Activated CD4-positive, alpha-beta T cell treated with anti-CD3 and anti-CD28 coated beads for 48 hours (primary cell): ENCODE data around the gene TBX4.

Experiments used
- DNase-seq: peaks from one replicate; pipeline ENCODE4 v3.0.0-alpha.2; 2020

Gene TBX4

DNA sequence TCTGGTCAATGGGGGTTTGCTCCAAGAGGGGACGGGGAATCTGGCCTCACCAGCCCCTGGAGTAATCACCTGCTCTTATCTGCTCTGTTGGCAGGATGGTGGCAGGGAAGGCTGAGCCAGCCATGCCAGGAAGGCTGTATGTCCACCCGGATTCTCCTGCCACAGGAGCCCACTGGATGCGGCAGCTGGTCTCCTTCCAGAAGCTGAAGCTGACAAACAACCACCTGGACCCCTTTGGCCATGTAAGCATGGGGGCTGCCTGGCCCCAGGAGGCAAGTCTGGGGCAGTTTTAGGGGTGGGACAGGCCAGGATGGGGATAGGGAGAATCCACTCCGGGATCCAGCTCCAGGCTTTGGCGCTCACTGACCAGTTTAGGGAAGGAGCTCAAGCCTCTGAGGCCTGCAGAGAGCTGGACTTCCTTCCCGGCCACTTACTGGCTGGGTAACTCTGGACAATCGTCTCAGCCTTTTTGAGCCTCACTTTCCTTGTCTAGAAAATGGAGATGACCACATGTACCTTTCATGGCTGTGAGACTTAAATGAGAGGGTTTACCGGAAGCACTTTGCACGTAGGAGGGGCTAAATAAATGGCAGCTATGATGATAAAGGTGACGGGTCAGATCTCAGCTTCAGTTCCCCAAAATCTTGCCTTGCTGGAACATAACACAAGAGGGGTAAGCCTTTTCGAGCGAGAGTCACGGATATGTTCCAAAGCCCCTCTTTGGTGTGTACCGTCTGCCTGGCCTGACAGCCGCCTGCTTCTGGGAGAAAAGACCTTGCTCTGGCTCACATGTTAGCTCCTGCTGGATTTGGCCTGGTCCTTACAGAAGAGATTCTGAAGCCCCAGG, 15.4 kb downstream of the TBX4 start:
- DNase-seq: no peak

DNA sequence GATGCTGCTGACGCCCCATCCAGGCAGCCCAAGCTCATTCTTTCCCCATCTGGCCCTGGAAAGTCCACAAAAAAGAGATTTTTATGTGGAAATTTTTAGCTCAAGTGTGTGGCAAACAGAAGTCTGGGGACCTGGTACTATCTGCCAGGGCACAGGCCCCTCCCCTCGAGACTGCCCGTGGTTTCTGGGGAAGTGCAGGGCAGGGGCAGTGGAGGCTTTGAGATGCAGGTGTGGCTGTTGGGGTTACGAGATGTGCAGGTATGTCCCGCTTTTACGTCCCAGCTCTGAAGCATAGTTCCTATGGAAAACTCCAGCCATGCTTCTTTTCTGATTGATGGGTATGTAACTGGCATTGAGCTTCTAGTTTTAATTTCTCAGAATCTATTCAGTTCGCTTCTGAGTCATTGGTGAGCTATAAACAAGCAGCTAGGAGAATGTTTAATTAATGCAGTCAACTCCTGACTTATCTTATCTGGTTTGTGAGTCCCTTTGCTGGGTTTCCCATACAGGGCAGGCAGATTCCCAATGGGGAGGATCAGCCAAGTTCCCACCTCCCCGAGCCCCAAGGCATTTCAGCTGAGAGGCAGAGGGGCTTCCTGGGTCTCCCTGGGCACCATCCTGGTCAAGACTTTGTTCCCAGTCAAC, 16.2 kb downstream of the TBX4 start:
- no peak for DNase-seq

DNA sequence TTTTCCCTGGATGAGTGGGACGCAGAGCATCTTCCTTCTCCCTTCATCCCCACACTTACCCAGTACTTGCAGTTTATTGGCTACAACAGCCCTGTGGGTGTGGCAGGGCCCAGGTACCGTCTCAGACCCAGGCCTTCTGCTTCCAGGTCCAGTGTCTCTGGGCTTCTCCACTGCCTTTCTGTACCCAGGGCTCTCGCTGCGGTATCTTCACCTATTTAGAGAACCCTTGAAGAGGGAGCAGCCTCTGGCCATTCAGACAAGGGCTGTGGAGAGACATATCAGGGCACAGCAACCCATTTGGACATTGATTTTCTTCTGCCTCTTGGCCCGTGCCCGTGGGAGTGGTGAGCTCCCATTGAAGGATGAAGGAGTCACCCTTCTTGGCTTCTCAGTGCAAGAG, 17.3 kb downstream of the TBX4 start:
- no peak for DNase-seq

DNA sequence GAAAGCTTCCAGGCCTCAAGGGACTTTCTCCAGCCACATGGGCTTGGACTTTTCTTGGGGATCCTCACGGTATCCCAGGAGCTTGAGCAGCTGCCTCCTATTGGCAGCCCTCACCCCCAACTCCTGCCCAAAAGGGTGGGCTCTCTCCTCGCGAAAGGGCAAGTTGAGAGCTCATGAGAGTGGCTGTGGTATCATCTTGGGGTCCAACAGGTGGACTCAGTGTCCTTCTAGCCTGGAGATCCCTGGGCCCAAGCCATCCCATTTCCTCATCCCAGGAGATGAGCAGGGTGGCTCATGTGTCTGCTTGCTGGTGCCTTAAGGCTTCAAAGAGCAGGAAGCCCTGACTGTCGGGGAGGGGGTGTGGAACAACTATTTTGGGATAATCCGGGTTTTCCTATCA, 17.7 kb downstream of the TBX4 start:
- DNase-seq: no peak

DNA sequence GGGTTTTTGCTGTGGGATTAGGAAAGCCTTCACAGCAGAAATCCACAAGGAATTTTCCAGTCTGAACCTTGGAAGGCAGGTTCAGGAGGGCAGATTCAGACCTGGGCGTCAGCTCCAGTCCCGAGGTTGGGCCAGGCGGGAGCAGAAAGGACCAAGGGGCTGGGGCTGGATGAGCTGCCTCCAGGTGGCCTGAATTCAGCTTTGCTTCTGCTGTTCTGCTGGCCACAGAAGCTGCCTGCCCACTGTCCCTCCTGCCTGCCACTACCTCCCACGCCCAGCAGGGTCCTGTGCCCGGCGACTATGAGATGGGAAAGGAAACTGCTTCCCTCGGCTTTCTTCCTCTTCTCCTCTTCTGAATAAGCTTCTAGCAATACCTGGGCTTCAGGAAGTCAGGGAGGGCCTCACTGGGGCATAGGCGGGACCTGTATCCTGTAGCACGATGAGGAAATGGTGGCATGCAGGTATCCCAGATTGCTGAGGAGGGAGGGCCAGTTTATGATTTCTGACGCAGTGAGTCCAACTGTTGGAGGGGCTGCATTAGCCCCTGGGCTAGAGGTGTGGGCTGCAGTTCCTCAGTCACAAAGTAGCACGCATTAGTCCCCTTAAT, 18.4 kb downstream of the TBX4 start:
- DNase-seq: no peak

DNA sequence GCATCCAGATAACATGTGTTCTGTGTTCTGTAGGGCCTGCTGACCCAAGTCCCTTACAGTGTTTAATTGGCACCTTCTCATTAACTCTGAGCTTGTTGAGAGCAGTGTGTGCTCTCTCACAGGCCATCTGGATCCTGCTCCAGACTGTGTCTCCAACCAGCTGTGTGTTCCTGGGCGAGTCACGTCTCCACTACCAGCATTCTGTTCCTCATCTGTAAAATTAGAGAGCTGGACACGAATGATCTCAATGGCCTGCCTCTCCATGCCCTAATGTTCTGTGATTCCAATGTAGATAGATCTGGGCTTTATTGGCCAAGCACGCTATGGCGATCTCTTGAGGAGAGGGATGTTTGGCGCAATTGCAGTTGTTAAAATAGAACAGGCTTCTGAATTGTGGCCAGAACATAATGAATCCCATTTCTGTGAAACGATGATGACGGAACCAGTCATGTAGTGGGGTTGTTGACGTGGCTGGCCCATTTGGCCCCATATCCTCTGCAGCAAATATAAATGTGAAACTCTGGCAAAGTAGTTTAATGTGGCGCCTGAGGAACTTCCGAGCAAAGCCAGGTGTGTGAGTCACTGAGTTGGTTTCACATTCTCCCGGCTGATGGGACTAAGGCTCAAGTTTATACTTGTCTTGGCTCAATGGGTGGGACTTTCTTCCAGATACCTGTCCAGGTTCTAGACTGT, 22.2 kb downstream of the TBX4 start:
- no peak for DNase-seq

DNA sequence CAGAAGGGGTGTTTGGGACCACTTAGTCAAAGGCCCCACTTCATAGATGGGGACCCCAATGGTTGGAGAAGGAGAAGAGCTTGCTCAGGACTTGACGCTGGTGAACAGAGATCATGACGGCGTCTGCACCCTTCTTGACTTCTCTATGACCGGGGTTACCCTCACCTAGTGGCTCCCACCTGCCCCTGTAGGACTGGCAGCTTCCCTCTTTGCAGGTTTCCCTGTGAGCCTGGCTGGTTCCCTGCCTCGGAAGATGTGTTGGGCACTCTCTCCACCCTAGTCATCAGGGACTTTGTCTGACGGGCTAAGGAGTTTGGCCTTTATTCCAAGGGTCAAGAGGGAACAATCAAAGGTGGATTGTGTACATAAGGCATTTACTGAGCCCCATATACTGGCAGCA, 22.7 kb downstream of the TBX4 start:
- no peak for DNase-seq

DNA sequence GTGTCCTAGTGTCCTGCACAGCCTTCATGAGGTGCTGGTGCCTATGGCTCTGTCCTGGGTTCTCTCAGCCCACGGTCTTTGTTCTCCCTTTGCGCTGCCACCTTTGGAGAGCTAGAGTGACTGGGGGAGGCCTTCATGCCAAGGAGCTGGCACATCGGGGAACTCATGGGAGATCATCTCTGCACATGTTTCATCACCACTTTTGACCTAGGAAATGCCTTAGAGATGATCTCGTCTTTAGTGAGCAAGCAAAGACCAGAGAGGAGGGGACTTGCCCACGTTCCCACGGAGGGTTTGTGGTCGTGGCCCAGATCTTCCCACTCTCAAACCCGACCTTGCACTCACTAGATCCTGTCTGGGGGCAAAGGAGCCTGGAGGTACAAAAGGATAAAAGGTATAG, 23.5 kb downstream of the TBX4 start:
- DNase-seq: no peak

DNA sequence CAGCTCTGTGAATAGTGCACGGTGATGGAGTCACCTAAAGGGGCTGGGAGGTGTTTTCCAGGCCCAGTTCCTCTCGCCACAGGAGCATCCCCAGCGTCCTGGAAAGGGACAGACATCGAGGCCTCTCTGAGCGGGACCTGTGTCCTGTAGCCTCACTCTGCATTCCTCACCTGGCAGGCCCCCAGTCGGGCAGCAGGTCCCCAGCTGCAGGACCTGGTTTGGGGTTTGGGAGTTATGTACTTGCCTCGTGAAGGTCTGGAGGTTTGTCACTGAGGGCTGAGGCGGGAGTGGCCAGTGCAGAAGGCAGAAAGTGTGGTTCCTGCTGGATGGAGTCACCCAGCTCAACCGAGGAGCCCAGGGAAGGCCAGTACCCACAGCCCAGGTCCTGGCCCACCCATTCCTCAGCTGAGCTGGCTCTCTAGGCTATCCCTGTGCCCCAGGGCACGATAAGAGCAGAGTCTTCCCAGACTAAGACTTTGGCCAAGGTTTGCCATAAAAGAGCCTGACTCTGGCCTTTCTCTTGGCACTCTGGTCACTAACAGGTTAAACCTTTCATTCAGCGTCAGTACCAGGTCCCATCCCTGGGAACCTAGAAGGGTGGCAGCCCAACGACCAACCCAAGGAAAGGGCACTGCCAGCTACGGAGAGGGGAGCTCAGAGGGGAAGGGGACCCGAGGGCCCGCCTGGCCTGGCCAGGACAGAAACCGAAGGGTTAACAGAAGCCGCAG, 24.4 kb downstream of the TBX4 start:
- DNase-seq: no peak

DNA sequence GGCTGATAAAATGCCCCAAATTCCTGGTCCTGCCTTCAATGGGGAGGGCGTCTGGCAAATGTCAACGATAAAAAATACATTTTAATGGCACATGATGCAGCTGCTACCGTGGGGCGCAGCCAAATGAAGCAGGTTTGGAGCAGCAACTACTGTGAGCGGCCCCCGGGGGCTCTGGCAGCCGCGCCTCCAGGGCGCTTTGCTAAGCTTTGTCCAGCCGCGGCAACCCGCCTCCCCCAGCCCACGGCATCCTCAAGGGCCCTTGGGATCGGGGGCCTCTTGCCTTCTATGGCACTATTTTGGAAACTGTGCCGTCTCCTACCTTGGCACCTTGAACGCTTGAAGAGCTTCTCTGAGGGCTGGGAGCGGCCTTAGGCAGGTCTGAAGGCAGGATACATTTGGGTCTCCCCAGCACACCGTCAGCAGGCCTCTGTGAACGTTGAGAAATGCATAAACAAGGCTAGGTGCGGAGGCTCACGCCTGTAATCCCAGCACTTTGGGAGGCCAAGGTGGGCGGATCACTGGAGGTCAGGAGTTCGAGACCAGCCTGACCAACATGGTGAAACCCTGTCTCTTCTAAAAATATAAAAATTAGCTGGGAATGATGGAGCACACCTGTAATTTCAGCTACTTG, 25.1 kb downstream of the TBX4 start:
- no peak for DNase-seq

DNA sequence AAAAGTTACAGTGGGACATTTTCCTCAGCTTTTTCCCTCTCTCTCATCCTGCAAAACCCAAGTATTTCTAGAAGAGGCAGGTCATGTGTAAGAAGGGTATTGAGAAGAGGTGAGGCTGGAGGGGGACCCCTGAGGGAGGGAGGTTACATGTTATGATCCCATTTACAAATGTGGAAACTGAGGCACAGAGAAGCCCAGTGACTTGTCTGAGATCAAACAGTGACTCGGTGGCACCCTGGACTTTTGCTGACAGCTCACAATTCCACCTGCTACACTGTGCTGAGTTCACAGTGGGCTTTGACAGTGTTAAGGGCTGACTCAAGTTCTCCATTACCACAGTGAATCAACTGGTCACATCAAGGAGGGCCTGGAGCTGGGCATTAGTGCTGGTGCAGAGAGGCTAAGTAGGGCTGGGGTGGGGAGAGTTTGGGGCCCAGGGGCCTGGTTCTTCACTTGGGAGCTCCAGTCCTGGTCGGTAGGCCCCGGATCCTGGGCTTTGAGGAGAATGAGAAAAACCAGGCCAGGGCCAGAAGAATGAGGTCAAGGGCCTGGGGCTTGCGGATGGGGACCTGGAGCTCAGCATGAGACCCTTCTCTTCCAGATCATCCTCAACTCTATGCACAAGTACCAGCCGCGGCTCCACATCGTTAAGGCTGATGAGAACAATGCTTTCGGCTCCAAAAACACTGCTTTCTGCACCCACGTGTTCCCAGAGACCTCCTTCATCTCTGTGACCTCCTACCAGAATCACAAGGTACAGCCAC, 26.0 kb downstream of the TBX4 start:
- DNase-seq: no peak

DNA sequence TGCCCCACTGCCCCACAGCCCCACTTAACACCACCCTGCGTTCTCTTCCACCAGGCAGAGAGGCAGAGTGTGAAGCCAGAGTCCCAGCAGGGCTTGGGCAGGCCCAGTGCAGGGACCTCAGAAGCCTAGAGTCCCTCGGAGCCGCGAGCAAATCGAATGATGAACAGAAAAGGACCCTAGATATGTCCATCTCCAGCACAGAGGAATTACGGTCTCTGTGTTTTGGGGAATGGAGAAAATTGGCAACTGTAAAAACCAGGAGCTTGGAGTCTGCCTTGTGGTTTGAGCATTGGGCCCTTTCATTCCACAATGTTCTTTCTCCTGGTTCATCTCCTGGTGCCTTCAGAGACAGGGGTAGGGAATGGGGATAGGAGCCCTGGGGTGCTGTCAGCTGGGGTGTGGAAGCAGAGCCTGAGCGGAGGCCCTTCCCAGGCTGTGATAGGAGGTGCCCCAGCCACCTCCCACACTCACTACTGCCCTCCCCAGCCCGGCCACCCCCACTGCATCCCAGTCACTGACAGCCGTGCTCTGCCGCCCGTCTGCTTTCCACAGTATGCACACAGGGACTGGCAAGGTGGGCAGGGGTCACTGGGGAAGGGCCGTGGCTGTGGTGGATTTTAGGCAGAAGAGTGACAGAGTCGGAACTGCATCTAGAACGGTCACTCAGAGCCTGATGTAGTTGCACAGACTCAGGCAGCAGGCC, 26.7 kb downstream of the TBX4 start:
- no peak for DNase-seq

DNA sequence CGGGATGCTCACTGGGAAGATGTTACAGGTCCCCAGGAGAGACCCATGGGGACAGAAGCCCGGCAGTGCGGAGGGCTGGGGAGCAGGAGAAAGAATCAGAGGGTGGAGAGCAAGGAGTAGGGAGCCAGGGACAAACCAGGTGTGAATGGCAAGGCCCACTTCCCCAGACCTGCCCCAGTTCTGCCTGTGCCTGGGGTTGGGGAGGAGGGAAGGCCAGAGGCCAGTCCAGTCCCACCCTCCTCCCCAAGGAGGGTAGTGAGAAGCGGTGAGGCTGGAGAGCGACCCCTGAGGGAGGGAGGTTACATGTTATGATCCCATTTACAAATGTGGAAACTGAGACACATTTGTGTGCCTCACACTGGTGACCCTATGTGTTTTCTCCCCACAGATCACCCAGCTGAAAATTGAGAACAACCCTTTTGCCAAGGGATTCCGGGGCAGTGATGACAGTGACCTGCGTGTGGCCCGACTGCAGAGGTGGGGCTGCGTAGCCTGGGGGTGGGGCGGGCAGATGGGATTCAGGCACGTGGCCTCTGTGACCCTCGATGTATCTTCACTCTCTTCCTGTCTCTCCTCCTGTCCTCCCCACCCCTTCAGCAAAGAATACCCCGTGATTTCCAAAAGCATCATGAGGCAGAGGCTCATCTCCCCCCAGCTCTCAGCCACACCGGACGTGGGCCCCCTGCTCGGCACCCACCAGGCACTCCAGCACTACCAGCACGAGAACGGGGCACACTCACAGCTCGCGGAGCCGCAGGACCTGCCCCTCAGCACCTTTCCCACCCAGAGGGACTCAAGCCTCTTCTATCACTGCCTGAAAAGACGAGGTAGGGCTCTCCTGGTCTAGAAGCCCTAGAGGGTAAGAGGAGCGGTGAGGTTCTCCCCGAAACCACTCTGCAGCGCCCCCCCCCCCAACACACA, 27.5 kb downstream of the TBX4 start:
- no peak for DNase-seq

DNA sequence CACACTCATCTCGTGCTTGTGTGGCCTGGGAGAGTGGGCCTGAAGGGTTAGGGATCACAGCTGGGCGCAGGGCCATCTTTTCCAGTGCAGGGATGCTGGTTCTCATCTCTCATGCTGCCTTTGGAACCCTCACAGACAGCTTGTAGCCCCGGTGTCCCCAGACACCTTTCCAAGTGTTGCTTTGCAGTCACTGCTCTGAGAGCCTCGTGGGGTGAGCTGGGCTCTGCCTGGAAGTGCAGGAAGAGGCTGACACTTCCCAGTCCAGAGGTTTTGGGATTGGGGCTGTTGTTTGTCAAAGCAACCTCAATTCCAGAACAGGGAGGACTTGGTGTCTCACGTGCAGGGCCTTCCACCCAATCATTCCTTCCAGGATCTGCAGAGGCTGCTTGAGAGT, 28.2 kb downstream of the TBX4 start:
- no peak for DNase-seq

DNA sequence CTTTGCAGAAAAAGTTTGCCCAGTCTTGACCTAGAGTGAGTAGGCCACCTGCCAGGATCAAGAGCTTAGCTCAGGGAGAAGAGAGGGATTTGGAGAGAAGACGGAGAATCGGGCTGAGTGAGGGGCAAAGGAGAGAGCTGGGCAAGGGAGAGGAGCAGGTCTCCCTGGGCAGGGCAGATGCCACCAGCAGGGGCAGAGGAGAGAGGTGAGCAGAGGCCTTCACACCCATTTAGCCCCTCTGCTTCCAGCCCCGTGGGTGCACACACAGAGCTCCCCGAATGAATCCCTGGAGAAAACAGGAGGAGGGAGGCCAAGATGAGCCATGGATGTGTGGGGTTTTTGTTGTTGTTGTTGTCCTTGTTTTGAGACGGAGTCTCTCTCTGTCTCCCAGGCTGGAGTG, 29.2 kb downstream of the TBX4 start:
- DNase-seq: no peak

DNA sequence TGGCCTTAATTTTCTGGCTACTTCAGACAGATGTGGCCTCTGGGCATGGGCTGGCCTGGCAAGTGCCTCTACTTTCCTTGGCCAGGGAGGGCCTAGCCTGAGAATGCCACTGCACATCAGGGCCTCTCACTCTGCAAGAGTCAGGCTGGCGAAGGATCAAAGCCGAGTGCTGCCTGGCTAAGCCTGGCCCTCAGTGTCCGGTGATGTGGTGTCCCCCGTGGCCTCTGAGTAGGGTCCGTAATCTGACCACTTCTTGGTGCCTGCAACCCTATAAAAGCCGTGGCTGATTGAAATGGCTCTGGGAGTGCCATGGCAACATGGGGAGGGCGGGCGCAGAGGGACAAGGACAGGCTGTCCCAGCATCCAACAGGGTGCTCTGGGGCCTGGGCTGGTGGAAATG, 30.2 kb downstream of the TBX4 start:
- DNase-seq: no peak

DNA sequence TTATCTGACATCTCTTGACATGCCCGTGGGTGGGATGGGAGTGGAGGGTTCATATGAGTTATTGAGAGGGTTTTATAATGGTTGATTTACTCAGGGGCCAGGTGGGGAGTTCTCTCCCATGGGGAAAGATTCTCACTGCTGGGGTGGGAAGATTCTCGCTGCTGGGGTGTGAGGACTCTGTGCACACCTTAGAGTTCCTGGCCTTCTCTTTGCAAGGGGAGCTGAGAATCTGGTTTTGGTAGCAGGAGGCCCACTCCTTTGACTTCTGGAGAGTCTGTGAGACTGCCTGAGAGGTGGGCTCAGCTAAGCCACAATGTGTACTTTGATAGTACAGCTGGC, 31.5 kb downstream of the TBX4 start:
- no peak for DNase-seq

DNA sequence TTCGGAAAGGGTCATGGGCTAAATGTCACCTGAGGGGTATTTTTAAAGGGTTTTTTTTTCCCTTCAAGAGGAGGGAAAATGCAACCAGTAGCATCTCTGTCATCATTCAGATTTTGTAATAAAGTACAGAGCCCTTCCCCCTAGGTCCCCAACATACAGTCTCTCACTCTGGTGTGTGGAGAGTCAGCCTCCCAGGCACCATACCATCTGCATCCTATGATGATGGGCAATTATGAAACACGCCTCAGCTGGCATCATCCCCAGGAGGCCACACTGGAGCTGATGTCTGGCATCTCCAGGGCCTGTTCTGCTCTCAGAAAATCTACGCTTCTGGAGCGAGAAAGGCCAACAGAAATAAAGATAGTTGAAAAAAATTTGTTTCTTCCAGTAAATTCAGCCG, 32.0 kb downstream of the TBX4 start:
- no peak for DNase-seq

DNA sequence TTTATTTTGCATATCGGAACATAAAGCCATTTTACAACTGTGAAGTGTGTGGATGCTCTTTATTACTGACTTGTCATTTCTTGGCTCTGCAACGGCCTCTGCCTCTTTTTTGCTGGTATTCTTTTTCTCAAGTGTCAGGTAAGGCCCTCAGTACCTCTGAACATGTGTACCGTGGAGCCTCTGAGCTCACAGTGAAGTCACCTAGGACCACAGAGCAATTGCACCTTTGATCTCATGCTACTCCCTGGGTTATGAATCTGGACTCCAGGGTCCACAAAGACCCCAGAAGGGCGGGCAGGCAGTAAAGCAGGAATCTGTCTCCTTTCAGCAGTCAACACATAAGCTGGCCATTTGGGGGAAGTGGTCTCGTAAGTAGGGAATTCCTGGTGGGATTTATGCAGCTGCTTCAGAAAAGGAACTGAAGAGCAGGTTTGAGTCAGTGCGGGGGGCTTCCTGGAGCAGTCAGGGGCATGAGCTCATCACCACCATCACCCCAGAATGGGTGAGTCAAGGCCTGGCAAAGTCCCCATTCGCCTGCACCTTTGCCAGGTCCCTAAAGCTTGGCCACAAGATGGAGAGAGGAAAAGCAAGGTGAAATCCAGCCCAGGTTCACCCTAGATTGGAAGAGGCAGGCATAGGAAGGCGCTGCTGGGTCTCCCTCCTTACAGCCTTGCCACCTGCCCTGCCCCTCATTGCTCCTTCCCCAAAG, 33.0 kb downstream of the TBX4 start:
- no peak for DNase-seq
